H9 (cell line): ENCODE data around the gene SRPX. TPM values are rescaled to one million over a fixed set of nuclear protein-coding genes. Genes with fewer than 3 reads are reported as not detected.

ENCODE experiments used
- DNase-seq: peaks from one replicate; pipeline ENCODE4 v3.0.0-alpha.2; 2017
- H2AFZ ChIP-seq: one replicate; pipeline ENCODE4 v1.6.1; 2013; ENCODE audit warnings: mild to moderate bottlenecking, low read length, control low read depth, moderate library complexity
- H2AK5ac ChIP-seq: 2 replicates; pipeline ENCODE4 v1.6.1; 2013; ENCODE audit warnings: low read length, control low read depth, mixed read lengths; ENCODE audit not compliant: insufficient read length
- H2BK120ac ChIP-seq: one replicate; pipeline ENCODE4 v1.6.1; 2013; ENCODE audit warnings: low read depth, mild to moderate bottlenecking, low read length, control low read depth, inconsistent platforms; ENCODE audit not compliant: poor library complexity, severe bottlenecking
- H2BK12ac ChIP-seq: 2 replicates; pipeline ENCODE4 v1.6.1; 2013; ENCODE audit warnings: low read length, control low read depth, mixed read lengths, low read depth; ENCODE audit not compliant: insufficient read length
- H2BK15ac ChIP-seq: 2 replicates; pipeline ENCODE4 v1.6.1; 2013; ENCODE audit warnings: low read depth, low read length, control low read depth
- H2BK20ac ChIP-seq: one replicate; pipeline ENCODE4 v1.6.1; 2013; ENCODE audit warnings: low read depth, mild to moderate bottlenecking, low read length, control low read depth, inconsistent platforms; ENCODE audit not compliant: poor library complexity, severe bottlenecking
- H2BK5ac ChIP-seq: 2 replicates; pipeline ENCODE4 v1.6.1; 2013; ENCODE audit warnings: low read length, control low read depth, mixed read lengths; ENCODE audit not compliant: insufficient read length
- H3K14ac ChIP-seq: 2 replicates; pipeline ENCODE4 v1.6.1; 2013; ENCODE audit warnings: low read length, control low read depth; ENCODE audit not compliant: insufficient read depth
- H3K18ac ChIP-seq: 2 replicates; pipeline ENCODE4 v1.6.1; 2013; ENCODE audit warnings: low read depth, mild to moderate bottlenecking, mixed read lengths, low read length, control low read depth; ENCODE audit not compliant: insufficient read length
- H3K23ac ChIP-seq: 2 replicates; pipeline ENCODE4 v1.6.1; 2013; ENCODE audit warnings: low read length, control low read depth, mixed read lengths, low read depth; ENCODE audit not compliant: insufficient read length
- H3K23me2 ChIP-seq: 2 replicates; pipeline ENCODE4 v1.6.1; 2013; ENCODE audit warnings: low read depth, mild to moderate bottlenecking, mixed read lengths, low read length, control low read depth; ENCODE audit not compliant: insufficient read length, poor library complexity, severe bottlenecking
- H3K27ac ChIP-seq: 2 replicates; pipeline ENCODE4 v1.5.1; 2013; ENCODE audit warnings: low read length, control low read depth, mixed read lengths, low read depth; ENCODE audit not compliant: insufficient read length
- H3K27me3 ChIP-seq: 2 replicates; pipeline ENCODE4 v1.6.1; 2013; ENCODE audit warnings: low read length, control low read depth, inconsistent platforms; ENCODE audit not compliant: insufficient read depth
- H3K4ac ChIP-seq: 2 replicates; pipeline ENCODE4 v1.6.1; 2013; ENCODE audit warnings: low read depth, mild to moderate bottlenecking, control low read depth, inconsistent platforms, low read length, moderate library complexity
- H3K4me1 ChIP-seq: 2 replicates; pipeline ENCODE4 v1.6.1; 2013; ENCODE audit warnings: low read length, control low read depth, inconsistent platforms; ENCODE audit not compliant: insufficient read depth
- H3K4me2 ChIP-seq: 2 replicates; pipeline ENCODE4 v1.6.1; 2013; ENCODE audit warnings: low read length, control low read depth, mixed read lengths; ENCODE audit not compliant: insufficient read length, insufficient read depth
- H3K56ac ChIP-seq: 2 replicates; pipeline ENCODE4 v1.6.1; 2013; ENCODE audit warnings: low read depth, mild to moderate bottlenecking, mixed read lengths, low read length, control low read depth; ENCODE audit not compliant: insufficient read length
- H3K79me1 ChIP-seq: 2 replicates; pipeline ENCODE4 v1.6.1; 2013; ENCODE audit warnings: low read depth, mild to moderate bottlenecking, moderate library complexity, low read length, control low read depth, inconsistent platforms; ENCODE audit not compliant: insufficient read depth, poor library complexity, severe bottlenecking
- H3K79me2 ChIP-seq: 2 replicates; pipeline ENCODE4 v1.6.1; 2013; ENCODE audit warnings: low read length, control low read depth, inconsistent platforms; ENCODE audit not compliant: insufficient read depth
- H3K9ac ChIP-seq: 2 replicates; pipeline ENCODE4 v1.6.1; 2013; ENCODE audit warnings: low read length, control low read depth, mixed read lengths; ENCODE audit not compliant: insufficient read length; ENCODE audit errors: extremely low read depth
- H3K9me3 ChIP-seq: one replicate; pipeline ENCODE4 v1.6.1; 2013; ENCODE audit warnings: low read depth, low read length, inconsistent platforms; ENCODE audit not compliant: control insufficient read depth
- H3T11ph ChIP-seq: one replicate; pipeline ENCODE4 v1.6.1; 2013; ENCODE audit warnings: mild to moderate bottlenecking, low read length, control low read depth, inconsistent platforms
- H4K20me1 ChIP-seq: one replicate; pipeline ENCODE4 v1.6.1; 2013; ENCODE audit not compliant: control insufficient read depth, insufficient read length, insufficient read depth
- H4K5ac ChIP-seq: 2 replicates; pipeline ENCODE4 v1.6.1; 2013; ENCODE audit warnings: low read depth, mild to moderate bottlenecking, mixed read lengths, low read length, control low read depth; ENCODE audit not compliant: insufficient read length
- H4K8ac ChIP-seq: replicated peaks from 2 replicates; pipeline ENCODE4 v1.6.1; 2013; ENCODE audit warnings: low read length, control low read depth, mixed read lengths, low read depth; ENCODE audit not compliant: insufficient read length
- H4K91ac ChIP-seq: 2 replicates; pipeline ENCODE4 v1.6.1; 2013; ENCODE audit warnings: low read depth, mild to moderate bottlenecking, moderate library complexity, mixed read lengths, low read length, control low read depth; ENCODE audit not compliant: insufficient read length
- H3K27ac Mint-ChIP-seq, 3 experiments: 2 replicates in 2 of 3; 3 replicates in 1 of 3; pipeline ENCODE4 v1.8.0; 2020 to 2021; ENCODE audit warnings: mixed read lengths in 3 of 3, mild to moderate bottlenecking in 1 of 3, moderate library complexity in 1 of 3
- H3K27me3 Mint-ChIP-seq: 2 replicates; pipeline ENCODE4 v1.8.0; 2021; ENCODE audit warnings: low read depth, mild to moderate bottlenecking, moderate library complexity, mixed read lengths
- H3K36me3 Mint-ChIP-seq, 3 experiments: 2 replicates in 2 of 3; 3 replicates in 1 of 3; pipeline ENCODE4 v1.8.0; 2020 to 2021; ENCODE audit warnings: low read depth in 3 of 3, mixed read lengths in 3 of 3; ENCODE audit not compliant: insufficient read depth in 1 of 3
- H3K4me1 Mint-ChIP-seq, 2 experiments: 2 replicates each; pipeline ENCODE4 v1.8.0; 2020; ENCODE audit warnings: mixed read lengths in 2 of 2
- H3K4me3 Mint-ChIP-seq, 2 experiments: 2 replicates in 1 of 2; 3 replicates in 1 of 2; pipeline ENCODE4 v1.8.0; 2020 to 2021; ENCODE audit warnings: mild to moderate bottlenecking in 2 of 2, mixed read lengths in 2 of 2, moderate library complexity in 1 of 2
- H3K9me3 Mint-ChIP-seq, 2 experiments: 2 replicates in 1 of 2; 3 replicates in 1 of 2; pipeline ENCODE4 v1.8.0; 2020; ENCODE audit warnings: mild to moderate bottlenecking in 2 of 2, mixed read lengths in 2 of 2, moderate library complexity in 1 of 2
- WGBS: extraction: QIAGEN DNeasy Blood & Tissue Kit; methylation state at CpG from one replicate; pipeline ENCODE4 v1.1.7; 2013; ENCODE audit warnings: missing lambda C conversion rate, low lambda C conversion rate, mixed read lengths; ENCODE audit not compliant: insufficient read length; ENCODE audit errors: extremely low coverage; 5-methylcytosine and 5-hydroxymethylcytosine counted together
- total RNA-seq: library from RNA; stranded (reverse); gene quantifications from 2 replicates; pipeline ENCODE4 v1.2.1, GENCODE V29; 2021
- TF ChIP-seq, protein P1 (sequence below): fragments of 200-600 bp; sonication (generic); conservative IDR thresholded peaks from 3 replicates; pipeline ENCODE4 v1.8.0; 2021; ENCODE audit warnings: antibody characterized with exemption, mild to moderate bottlenecking

Gene SRPX
- total RNA-seq, 1 experiment from 2014 or later: 2.8 TPM

DNA sequence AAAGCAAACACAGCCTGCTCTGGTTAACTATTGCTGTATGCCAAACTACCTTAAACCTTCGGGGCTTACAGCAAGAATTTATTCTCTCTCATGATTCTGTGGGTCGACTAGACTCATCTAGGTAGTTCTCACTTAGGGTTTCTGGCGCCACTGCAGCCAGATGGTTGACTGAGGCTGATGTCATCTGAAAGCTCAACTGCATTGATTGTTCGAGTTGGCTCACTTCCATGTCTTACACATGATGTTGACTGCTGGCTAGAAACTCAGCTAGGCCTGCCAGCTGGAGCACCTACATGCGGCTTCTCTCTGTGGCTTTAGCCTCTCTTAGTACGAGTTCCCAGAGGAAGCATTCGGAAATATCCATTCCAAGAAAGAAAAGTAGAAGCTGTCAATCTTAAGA is 103.2 kb downstream of the SRPX start:
- no peaks in the 10 kb centered on the region for H3K23me2 ChIP-seq
- Mint-ChIP-seq H3K36me3 (no peaks in the 10 kb centered on the region), H3K27me3 (no peaks in the 10 kb centered on the region), H3K9me3 (peaks cover 43 to 51% of the 10 kb centered on the region in 2 experiments), H3K4me3 (no peak overlapping the region), H3K4me1 (no peaks in the 10 kb centered on the region), H3K27ac (no peak overlapping the region)
- H2BK5ac ChIP-seq: no peak overlapping the region
- no peaks in the 10 kb centered on the region for H4K20me1 ChIP-seq
- H4K8ac ChIP-seq: no peak overlapping the region
- no peak overlapping the region for H2BK12ac ChIP-seq
- H3K79me2 ChIP-seq: no peaks in the 10 kb centered on the region
- no peak overlapping the region for H4K91ac ChIP-seq
- no peak overlapping the region for H3K23ac ChIP-seq
- H3K56ac ChIP-seq: no peak overlapping the region
- H3K79me1 ChIP-seq: no peaks in the 10 kb centered on the region
- H3K9me3 ChIP-seq: no peaks in the 10 kb centered on the region
- no peak overlapping the region for H2AFZ ChIP-seq
- H4K5ac ChIP-seq: no peak overlapping the region
- H2BK20ac ChIP-seq: no peak overlapping the region
- H3K27me3 ChIP-seq: no peaks in the 10 kb centered on the region
- H2BK120ac ChIP-seq: no peak overlapping the region
- H3K4me1 ChIP-seq: no peaks in the 10 kb centered on the region
- H3K9ac ChIP-seq: no peak overlapping the region
- no peak for DNase-seq
- no peak overlapping the region for H3K4me2 ChIP-seq
- H2BK15ac ChIP-seq: no peak overlapping the region
- no peak overlapping the region for H3K14ac ChIP-seq
- no peak overlapping the region for H3K18ac ChIP-seq
- H2AK5ac ChIP-seq: no peak overlapping the region
- no peak overlapping the region for H3K4ac ChIP-seq
- no peak overlapping the region for H3T11ph ChIP-seq
- WGBS: no CpG with 5 or more reads among the region's 7 CpGs
- no peak overlapping the region for H3K27ac ChIP-seq
- TF ChIP-seq, protein P1, sequence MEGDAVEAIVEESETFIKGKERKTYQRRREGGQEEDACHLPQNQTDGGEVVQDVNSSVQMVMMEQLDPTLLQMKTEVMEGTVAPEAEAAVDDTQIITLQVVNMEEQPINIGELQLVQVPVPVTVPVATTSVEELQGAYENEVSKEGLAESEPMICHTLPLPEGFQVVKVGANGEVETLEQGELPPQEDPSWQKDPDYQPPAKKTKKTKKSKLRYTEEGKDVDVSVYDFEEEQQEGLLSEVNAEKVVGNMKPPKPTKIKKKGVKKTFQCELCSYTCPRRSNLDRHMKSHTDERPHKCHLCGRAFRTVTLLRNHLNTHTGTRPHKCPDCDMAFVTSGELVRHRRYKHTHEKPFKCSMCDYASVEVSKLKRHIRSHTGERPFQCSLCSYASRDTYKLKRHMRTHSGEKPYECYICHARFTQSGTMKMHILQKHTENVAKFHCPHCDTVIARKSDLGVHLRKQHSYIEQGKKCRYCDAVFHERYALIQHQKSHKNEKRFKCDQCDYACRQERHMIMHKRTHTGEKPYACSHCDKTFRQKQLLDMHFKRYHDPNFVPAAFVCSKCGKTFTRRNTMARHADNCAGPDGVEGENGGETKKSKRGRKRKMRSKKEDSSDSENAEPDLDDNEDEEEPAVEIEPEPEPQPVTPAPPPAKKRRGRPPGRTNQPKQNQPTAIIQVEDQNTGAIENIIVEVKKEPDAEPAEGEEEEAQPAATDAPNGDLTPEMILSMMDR: no peak
